ENCODE results near the gene FAM168B. TPM values are rescaled to one million over a fixed set of nuclear protein-coding genes. Genes with fewer than 3 reads are reported as not detected.
A peak's percentile ranks its signal among the peaks of the same experiment; 100 is the strongest.

Gene FAM168B
- total RNA-seq, 1 experiment from 2014 or later, result 81.4 TPM

DNA sequence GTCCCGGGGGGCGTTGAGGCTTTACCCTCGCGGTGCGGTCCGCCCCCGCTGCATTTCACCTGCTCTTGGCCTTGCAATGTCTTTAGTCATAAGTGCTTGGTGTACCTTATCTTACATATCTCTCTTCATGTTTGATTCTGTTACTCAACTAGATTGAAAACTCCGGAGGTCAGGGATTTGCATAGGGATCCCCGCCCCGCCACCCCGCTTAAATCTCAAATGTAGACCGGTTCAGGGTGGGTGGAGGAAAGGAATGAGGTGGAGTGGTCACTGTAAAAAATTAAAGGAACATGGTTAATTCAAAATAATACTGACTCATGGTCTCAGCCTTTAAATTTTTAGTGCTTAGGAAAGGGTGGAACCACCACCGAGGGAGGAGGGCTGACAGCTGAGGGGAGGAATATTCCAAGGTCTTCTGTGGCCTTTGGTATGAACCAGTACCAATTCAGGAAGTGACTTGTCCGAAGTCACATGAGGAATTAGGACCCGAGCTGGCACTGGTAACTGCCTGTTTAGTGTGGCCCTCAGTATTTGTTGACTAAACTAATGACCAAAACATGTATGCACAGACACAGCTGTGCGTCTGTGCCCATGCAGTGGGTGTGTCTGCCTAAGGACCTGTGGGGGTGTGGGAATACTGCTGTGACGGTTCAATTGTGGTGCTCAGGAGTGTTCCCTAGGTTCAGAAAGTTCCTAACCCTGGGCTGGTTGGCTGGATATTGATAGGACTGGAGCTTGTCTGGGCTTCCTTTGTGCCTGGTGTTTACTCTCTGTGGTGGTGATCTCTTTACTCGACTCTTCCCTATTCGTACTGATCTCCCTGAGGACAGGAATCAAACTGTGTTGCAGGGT lies 12.9 kb upstream of the FAM168B start:
- H3K27me3 Mint-ChIP-seq (ENCODE audit: low read depth), result no peaks in the 10 kb centered on the region
- Histone ChIP-seq H4K91ac (ENCODE audit: insufficient read length, low read depth, low read length) (no peak overlapping the region), H3K23me2 (ENCODE audit: insufficient read length, low read depth, low read length, poor library complexity, severe bottlenecking) (peaks cover 11% of the 10 kb centered on the region), H2AFZ (ENCODE audit: low read length) (no peak overlapping the region), H4K20me1 (ENCODE audit: control insufficient read depth, insufficient read depth, insufficient read length) (no peaks in the 10 kb centered on the region), H3K4me1 (ENCODE audit: insufficient read depth, low read length) (peaks cover 9% of the 10 kb centered on the region; the same call in 1 of the 2 replicates), H2AK5ac (ENCODE audit: insufficient read length, low read length) (no peak overlapping the region), H4K5ac (ENCODE audit: insufficient read length, low read depth, low read length) (no peak overlapping the region), H3K4ac (ENCODE audit: low read depth, low read length) (no peak overlapping the region), H2BK120ac (ENCODE audit: low read depth, low read length, poor library complexity, severe bottlenecking) (no peak overlapping the region), H3K27ac (ENCODE audit: insufficient read length, low read depth, low read length) (no peak overlapping the region), H3K4me2 (ENCODE audit: insufficient read depth, insufficient read length, low read length) (peak overlapping the region; percentile 86), H2BK12ac (ENCODE audit: insufficient read length, low read depth, low read length) (no peak overlapping the region), H2BK15ac (ENCODE audit: low read depth, low read length) (no peak overlapping the region), H3K56ac (ENCODE audit: insufficient read length, low read depth, low read length) (no peak overlapping the region), H3K14ac (ENCODE audit: insufficient read depth, low read length) (no peak overlapping the region), H3K27me3 (ENCODE audit: insufficient read depth, low read length) (no peaks in the 10 kb centered on the region), H3K9me3 (ENCODE audit: control insufficient read depth, low read depth, low read length) (no peaks in the 10 kb centered on the region), H4K8ac (replicated peaks; ENCODE audit: insufficient read length, low read depth, low read length) (no peak overlapping the region), H3K18ac (ENCODE audit: insufficient read length, low read depth, low read length) (no peak overlapping the region), H3T11ph (ENCODE audit: low read length) (no peak overlapping the region), H2BK5ac (ENCODE audit: insufficient read length, low read length) (no peak overlapping the region), H3K79me2 (ENCODE audit: insufficient read depth, low read length) (peaks cover 40% of the 10 kb centered on the region; the same call in 1 of the 2 replicates), H3K23ac (ENCODE audit: insufficient read length, low read depth, low read length) (no peak overlapping the region), H3K79me1 (ENCODE audit: insufficient read depth, low read depth, low read length, poor library complexity, severe bottlenecking) (peaks cover 10% of the 10 kb centered on the region), H2BK20ac (ENCODE audit: low read depth, low read length, poor library complexity, severe bottlenecking) (no peak overlapping the region), H3K9ac (ENCODE audit: extremely low read depth, insufficient read length, low read length) (peak overlapping the region; percentile 68)
- H3K4me1 Mint-ChIP-seq, result peaks cover 31 to 32% of the 10 kb centered on the region in 2 experiments
- WGBS (ENCODE audit: extremely low coverage, insufficient read length, low lambda C conversion rate), result no CpG with 5 or more reads among the region's 19 CpGs
- peak overlapping the region; percentile 66 to 87 (median 74); a peak in 6 of 7 replicates for H3K27ac Mint-ChIP-seq
- TF ChIP-seq, protein P1, sequence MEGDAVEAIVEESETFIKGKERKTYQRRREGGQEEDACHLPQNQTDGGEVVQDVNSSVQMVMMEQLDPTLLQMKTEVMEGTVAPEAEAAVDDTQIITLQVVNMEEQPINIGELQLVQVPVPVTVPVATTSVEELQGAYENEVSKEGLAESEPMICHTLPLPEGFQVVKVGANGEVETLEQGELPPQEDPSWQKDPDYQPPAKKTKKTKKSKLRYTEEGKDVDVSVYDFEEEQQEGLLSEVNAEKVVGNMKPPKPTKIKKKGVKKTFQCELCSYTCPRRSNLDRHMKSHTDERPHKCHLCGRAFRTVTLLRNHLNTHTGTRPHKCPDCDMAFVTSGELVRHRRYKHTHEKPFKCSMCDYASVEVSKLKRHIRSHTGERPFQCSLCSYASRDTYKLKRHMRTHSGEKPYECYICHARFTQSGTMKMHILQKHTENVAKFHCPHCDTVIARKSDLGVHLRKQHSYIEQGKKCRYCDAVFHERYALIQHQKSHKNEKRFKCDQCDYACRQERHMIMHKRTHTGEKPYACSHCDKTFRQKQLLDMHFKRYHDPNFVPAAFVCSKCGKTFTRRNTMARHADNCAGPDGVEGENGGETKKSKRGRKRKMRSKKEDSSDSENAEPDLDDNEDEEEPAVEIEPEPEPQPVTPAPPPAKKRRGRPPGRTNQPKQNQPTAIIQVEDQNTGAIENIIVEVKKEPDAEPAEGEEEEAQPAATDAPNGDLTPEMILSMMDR (conservative IDR thresholded peaks at IDR 0.05), result no peak
- H3K4me3 Mint-ChIP-seq, result peak overlapping the region; percentile 89 to 93
- H3K36me3 Mint-ChIP-seq (ENCODE audit: insufficient read depth in 1 of 3, low read depth in 3 of 3), result peaks cover 8 to 14% (median 12%) of the 10 kb centered on the region in 3 experiments; a peak in 6 of 7 replicates
- DNase-seq, result no peak
- no peaks in the 10 kb centered on the region for H3K9me3 Mint-ChIP-seq

Data from H9 (cell line).